PC-9 (cell line): ENCODE measurements around the gene NFIA. TPM values are rescaled to one million over a fixed set of nuclear protein-coding genes. Genes with fewer than 3 reads are reported as not detected.

ENCODE experiments used
- BruUV-seq: library from RNA; stranded (reverse); fragments of 400-500 nt; replicated peaks from 2 replicates; lab custom pipeline; 2021; lab: Mats Ljungman, UMichigan
- CTCF ChIA-PET: fragments of 300-600 bp; sonication (Branson Sonifier 250); formaldehyde crosslinking; loops from one replicate; lab custom pipeline; 2022; ENCODE audit warnings: antibody characterized with exemption; lab: Charles Lee
- POLR2A ChIA-PET: fragments of 300-600 bp; sonication (Branson Sonifier 250); formaldehyde crosslinking; loops from one replicate; lab custom pipeline; 2022; ENCODE audit warnings: antibody characterized with exemption; ENCODE audit not compliant: unreplicated experiment; lab: Charles Lee
- DNase-seq, 2 experiments: peaks; one replicate each; pipeline versions ENCODE4 v3.0.0 to v3.0.0-alpha.2; 2015 to 2022; ENCODE audit warnings: mixed read lengths in 1 of 2
- H2AFZ ChIP-seq: fragments of 200-600 bp; sonication (generic); 2 replicates; pipeline ENCODE4 v1.8.1; 2017; ENCODE audit warnings: antibody characterized with exemption
- H3F3A ChIP-seq: fragments of 200-600 bp; sonication (generic); 2 replicates; pipeline ENCODE4 v1.8.1; 2017; ENCODE audit warnings: antibody characterized with exemption, mild to moderate bottlenecking, low read depth; ENCODE audit not compliant: insufficient read depth
- H3K27ac ChIP-seq: fragments of 200-600 bp; sonication (generic); 2 replicates; pipeline ENCODE4 v1.6.1; 2016; ENCODE audit warnings: mixed run types
- H3K27me3 ChIP-seq: fragments of 200-600 bp; sonication (generic); 2 replicates; pipeline ENCODE4 v1.6.1; 2016; ENCODE audit warnings: low read depth, mixed run types; ENCODE audit not compliant: insufficient read depth
- H3K36me3 ChIP-seq: fragments of 200-600 bp; sonication (generic); 2 replicates; pipeline ENCODE4 v1.6.1; 2016; ENCODE audit warnings: low read depth, mixed run types
- H3K4me1 ChIP-seq: fragments of 200-600 bp; sonication (generic); replicated peaks from 2 replicates; pipeline ENCODE4 v1.6.1; 2016; ENCODE audit warnings: mixed run types; ENCODE audit not compliant: insufficient read depth
- H3K4me2 ChIP-seq: fragments of 200-600 bp; sonication (generic); 2 replicates; pipeline ENCODE4 v1.6.1; 2017; ENCODE audit warnings: mixed run types
- H3K4me3 ChIP-seq: fragments of 200-600 bp; sonication (generic); 2 replicates; pipeline ENCODE4 v1.6.1; 2016; ENCODE audit warnings: mixed run types
- H3K79me2 ChIP-seq: fragments of 200-600 bp; sonication (generic); 2 replicates; pipeline ENCODE4 v1.6.1; 2017; ENCODE audit warnings: low read depth, mixed run types
- H3K9me2 ChIP-seq: fragments of 200-600 bp; sonication (generic); 2 replicates; pipeline ENCODE4 v1.8.1; 2017; ENCODE audit warnings: mild to moderate bottlenecking; ENCODE audit not compliant: insufficient read depth
- H3K9me3 ChIP-seq: fragments of 200-600 bp; sonication (generic); 2 replicates; pipeline ENCODE4 v1.8.1; 2016; ENCODE audit warnings: low read depth; ENCODE audit not compliant: insufficient read depth
- H4K20me1 ChIP-seq: fragments of 200-600 bp; sonication (generic); 2 replicates; pipeline ENCODE4 v1.8.1; 2017; ENCODE audit not compliant: insufficient read depth
- CTCF ChIP-seq: fragments of 200-600 bp; sonication (generic); conservative IDR thresholded peaks from 2 replicates; pipeline ENCODE4 v1.6.1; 2017; ENCODE audit warnings: mixed run types, antibody characterized with exemption, mild to moderate bottlenecking, moderate library complexity
- EZH2 ChIP-seq: fragments of 200-600 bp; sonication (generic); IDR thresholded peaks from 2 replicates; pipeline ENCODE4 v1.8.0; 2017; ENCODE audit warnings: antibody characterized with exemption, low read depth
- intact Hi-C: fragments of 100-400 bp; cut with micrococcal nuclease; formaldehyde crosslinking; loops from one replicate; pipeline ENCODE4 v1.10.0; 2022; ENCODE audit not compliant: unreplicated experiment
- total RNA-seq: library from RNA; stranded (reverse); gene quantifications from 2 replicates; pipeline ENCODE4 v1.2.3, GENCODE V29; 2021

The NFIA gene
- total RNA-seq, 1 experiment from 2014 or later, result 26.7 TPM

- H3F3A ChIP-seq, result peaks cover 4% of the 10 kb centered on the region; the same call in 1 of the 2 replicates
- H3K79me2 ChIP-seq, result no peaks in the 10 kb centered on the region
- BruUV-seq, result no TSS peak
- H3K9me3 ChIP-seq, result no peaks in the 10 kb centered on the region
- peak overlapping the region; percentile 63; the same call in 1 of the 2 replicates for H3K4me2 ChIP-seq
- intact Hi-C loops, result loop anchor here (1.0 kb wide), 1 partner anchor 30 kb away; no protein-coding TSS in a partner anchor
- H4K20me1 ChIP-seq, result no peaks in the 10 kb centered on the region
- H3K4me3 ChIP-seq, result no peak overlapping the region
- no peaks in the 10 kb centered on the region for H3K9me2 ChIP-seq
- no peak for TF ChIP-seq CTCF
- H2AFZ ChIP-seq, result no peak overlapping the region
- ChIA-PET POLR2A (no interaction called here), CTCF (no interaction called here)
- peaks cover 33% of the 10 kb centered on the region for H3K4me1 ChIP-seq
- no peak overlapping the region for H3K27ac ChIP-seq
- no peaks in the 10 kb centered on the region for H3K27me3 ChIP-seq
- H3K36me3 ChIP-seq, result 0 out of 2 replicates have a peak, but pooled peaks cover 3% of the 10 kb centered on the region
- no peak for DNase-seq
Observed at GRCh38 chr1:61423643-61424042, 341.3 kb downstream of the NFIA start.

GRCh38 chr1:61424382-61424781 is 342.0 kb downstream of the NFIA start:
- Histone ChIP-seq H3K9me2 (no peaks in the 10 kb centered on the region), H3K4me1 (peaks cover 33% of the 10 kb centered on the region), H3K9me3 (no peaks in the 10 kb centered on the region), H3K4me2 (peak overlapping the region; percentile 63), H3K27ac (peak overlapping the region; percentile 56), H2AFZ (no peak overlapping the region), H3K36me3 (0 out of 2 replicates have a peak, but pooled peaks cover 3% of the 10 kb centered on the region), H3K27me3 (no peaks in the 10 kb centered on the region), H3K79me2 (no peaks in the 10 kb centered on the region), H4K20me1 (no peaks in the 10 kb centered on the region), H3K4me3 (no peak overlapping the region), H3F3A (peaks cover 4% of the 10 kb centered on the region; the same call in 1 of the 2 replicates)
- TF ChIP-seq EZH2 (no peak), CTCF (no peak)
- POLR2A ChIA-PET, result interaction anchor here (0.6 kb wide), 1 partner anchor 75 kb away, joined by 3 read pairs; no protein-coding TSS in a partner anchor
- DNase-seq, result peak; percentile 34 to 94
- CTCF ChIA-PET, result interaction anchor here (0.5 kb wide), 1 partner anchor 427 kb away, joined by 6 read pairs; no protein-coding TSS in a partner anchor
- no TSS peak for BruUV-seq
- intact Hi-C loops, result loop anchor here (1.0 kb wide), 1 partner anchor 29 kb away; no protein-coding TSS in a partner anchor

GRCh38 chr1:61425040-61425439 is 342.7 kb downstream of the NFIA start:
- intact Hi-C loops, result no loop called here
- Histone ChIP-seq H3K4me1 (peaks cover 33% of the 10 kb centered on the region), H3F3A (peaks cover 4% of the 10 kb centered on the region; the same call in 1 of the 2 replicates), H3K27me3 (no peaks in the 10 kb centered on the region), H3K9me2 (no peaks in the 10 kb centered on the region), H3K36me3 (0 out of 2 replicates have a peak, but pooled peaks cover 3% of the 10 kb centered on the region), H3K4me2 (peak overlapping the region; percentile 63), H4K20me1 (no peaks in the 10 kb centered on the region), H3K4me3 (no peak overlapping the region), H2AFZ (no peak overlapping the region), H3K27ac (peak overlapping the region; percentile 56), H3K79me2 (no peaks in the 10 kb centered on the region), H3K9me3 (no peaks in the 10 kb centered on the region)
- CTCF ChIA-PET, result interaction anchor here (0.7 kb wide), 2 partner anchors 71 to 839 kb away, joined by 3 to 4 read pairs; no protein-coding TSS in a partner anchor
- TF ChIP-seq CTCF (no peak), EZH2 (no peak)
- no peak for DNase-seq
- no TSS peak for BruUV-seq
- POLR2A ChIA-PET, result no interaction called here
